Adrenal gland (tissue), 12 donors: ENCODE data around the gene METTL13. TPM values are rescaled to one million over a fixed set of nuclear protein-coding genes. Genes with fewer than 3 reads are reported as not detected.

Experiments
- DNase-seq, 7 donors: peaks; one replicate each; pipeline ENCODE4 v3.0.0-alpha.2; 2019 to 2020
- H3K27ac ChIP-seq, 5 donors: fragments of 200-600 bp; sonication (generic) in 4 of 5; 1 replicate in 3 of 5; 2 replicates in 2 of 5; pipeline versions ENCODE4 v1.5.1 to v1.8.0; 2016 to 2020; ENCODE audit warnings: mild to moderate bottlenecking in 1 of 5
- H3K27me3 ChIP-seq: fragments of 200-600 bp; 2 replicates; pipeline ENCODE4 v1.8.0; 2021
- H3K36me3 ChIP-seq, 2 donors: fragments of 200-600 bp; replicated peaks in 1 of 2; 1 replicate in 1 of 2; 2 replicates in 1 of 2; pipeline versions ENCODE4 v1.5.1 to v1.8.0; 2018 to 2022
- H3K4me1 ChIP-seq, 2 donors: fragments of 200-600 bp; replicated peaks in 1 of 2; 1 replicate in 1 of 2; 2 replicates in 1 of 2; pipeline versions ENCODE4 v1.5.1 to v1.8.0; 2018 to 2021
- H3K4me3 ChIP-seq, 4 donors: fragments of 200-600 bp; sonication (generic) in 3 of 4; one replicate each; pipeline ENCODE4 v1.5.1; 2016 to 2018
- H3K9me3 ChIP-seq, 3 donors: fragments of 200-600 bp; sonication (generic) in 1 of 3; replicated peaks in 1 of 3; 1 replicate in 2 of 3; 2 replicates in 1 of 3; pipeline versions ENCODE4 v1.5.1 to v1.8.0; 2016 to 2021
- POLR2A ChIP-seq, 2 donors: fragments of 450-650 bp; IDR thresholded peaks; one replicate each; pipeline ENCODE4 v1.6.1; 2017; ENCODE audit warnings: antibody characterized with exemption in 2 of 2, mild to moderate bottlenecking in 2 of 2, moderate library complexity in 1 of 2
- WGBS, 4 donors: extraction: QIAGEN DNeasy Blood & Tissue Kit in 2 of 4; methylation state at CpG; one replicate each; pipeline versions ENCODE4 v1.1.5 to v1.1.7; 2013 to 2017; 5-methylcytosine and 5-hydroxymethylcytosine counted together
- intact Hi-C, 2 donors: fragments of 100-400 bp; cut with DNase I; formaldehyde crosslinking; loops; one replicate each; pipeline versions ENCODE4 v1.14.1 to v1.15.0; 2022 to 2023
- polyA plus RNA-seq, 3 donors: library from polyadenylated mRNA; stranded (reverse); fragments of 200-250 nt in 2 of 3; fragments of 350-450 nt in 1 of 3; fragmentation: Illumina TruSeq in 1 of 3; extraction: RNeasy Lipid Tissue Mini Kit (QIAGEN cat#74804) in 1 of 3; gene quantifications; one replicate each; pipeline ENCODE4 v1.2.3, GENCODE V29; 2013 to 2014
- total RNA-seq, 9 donors: library from RNA; depleted of rRNA in 4 of 9; stranded (reverse); fragments of >200 nt in 4 of 9; fragments of 120-200 nt in 1 of 9; fragmentation: NEBNext Ultra II Directional in 1 of 9; extraction: Animal tissue kit (Norgen Biotek cat#: 25700) in 1 of 9; gene quantifications; one replicate each; pipeline versions ENCODE4 v1.1.0 to v1.2.4, GENCODE V29; 2013 to 2023
- TF ChIP-seq, protein P1 (sequence below), 6 experiments: fragments of 450-650 bp in 4 of 6; fragments of 200-600 bp in 2 of 6; sonication (generic) in 1 of 6; IDR thresholded peaks; 1 replicate in 5 of 6; 2 replicates in 1 of 6; pipeline versions ENCODE4 v1.5.1 to v1.8.0; 2016 to 2021; ENCODE audit warnings: antibody characterized with exemption in 6 of 6, mild to moderate bottlenecking in 2 of 6, moderate library complexity in 1 of 6
- donor health status: healthy with polysubstance abuse.
- donor health status: Bipolar disorder and iron deficiency.
- donor health status: DM: yes; HTN: yes; CAD: no.
- donor health status: DM: no; HTN: no; CAD: no.
- donor health status: DM: no; HTN: no; CAD: no.
- donor health status: DM: yes; HTN: yes; CAD: no.

The METTL13 gene
- total and polyA plus RNA-seq, 12 donors: 9.6 to 38.3 (median 29.6) TPM

GRCh38 chr1:171763764-171764163 lies 17.7 kb upstream of the METTL13 start:
- intact Hi-C loops: loop anchor here in 1 of 2 donors (10.0 kb wide), 1 partner anchor 99 kb away; no protein-coding TSS in a partner anchor
- TF ChIP-seq, protein P1, sequence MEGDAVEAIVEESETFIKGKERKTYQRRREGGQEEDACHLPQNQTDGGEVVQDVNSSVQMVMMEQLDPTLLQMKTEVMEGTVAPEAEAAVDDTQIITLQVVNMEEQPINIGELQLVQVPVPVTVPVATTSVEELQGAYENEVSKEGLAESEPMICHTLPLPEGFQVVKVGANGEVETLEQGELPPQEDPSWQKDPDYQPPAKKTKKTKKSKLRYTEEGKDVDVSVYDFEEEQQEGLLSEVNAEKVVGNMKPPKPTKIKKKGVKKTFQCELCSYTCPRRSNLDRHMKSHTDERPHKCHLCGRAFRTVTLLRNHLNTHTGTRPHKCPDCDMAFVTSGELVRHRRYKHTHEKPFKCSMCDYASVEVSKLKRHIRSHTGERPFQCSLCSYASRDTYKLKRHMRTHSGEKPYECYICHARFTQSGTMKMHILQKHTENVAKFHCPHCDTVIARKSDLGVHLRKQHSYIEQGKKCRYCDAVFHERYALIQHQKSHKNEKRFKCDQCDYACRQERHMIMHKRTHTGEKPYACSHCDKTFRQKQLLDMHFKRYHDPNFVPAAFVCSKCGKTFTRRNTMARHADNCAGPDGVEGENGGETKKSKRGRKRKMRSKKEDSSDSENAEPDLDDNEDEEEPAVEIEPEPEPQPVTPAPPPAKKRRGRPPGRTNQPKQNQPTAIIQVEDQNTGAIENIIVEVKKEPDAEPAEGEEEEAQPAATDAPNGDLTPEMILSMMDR (IDR thresholded peaks at IDR 0.05): no peak
- no peak for TF ChIP-seq POLR2A (IDR thresholded peaks at IDR 0.05)
- Histone ChIP-seq H3K9me3 (no peaks in the 10 kb centered on the region), H3K27me3 (no peaks in the 10 kb centered on the region), H3K27ac (no peak overlapping the region), H3K4me1 (no peaks in the 10 kb centered on the region), H3K36me3 (no peaks in the 10 kb centered on the region), H3K4me3 (no peak overlapping the region)
- no peak for DNase-seq
- WGBS, 4 donors: 79 to 91% (median 83%) methylated on average over 6 of the region's 6 CpGs

- DNase-seq: no peak
- TF ChIP-seq POLR2A (IDR thresholded peaks at IDR 0.05): no peak
- TF ChIP-seq, protein P1 (IDR thresholded peaks at IDR 0.05): no peak
- H3K9me3 ChIP-seq: no peaks in the 10 kb centered on the region
- 64 to 87% (median 69%) methylated on average over 3 of the region's 3 CpGs for WGBS, 4 donors
- intact Hi-C loops: loop anchor here in 1 of 2 donors (10.0 kb wide), 1 partner anchor 104 kb away; no protein-coding TSS in a partner anchor
- H3K27ac ChIP-seq: no peak overlapping the region
- H3K4me3 ChIP-seq: no peak overlapping the region
- H3K36me3 ChIP-seq: no peaks in the 10 kb centered on the region
- H3K4me1 ChIP-seq: no peaks in the 10 kb centered on the region
- H3K27me3 ChIP-seq: no peaks in the 10 kb centered on the region
Measured at GRCh38 chr1:171769171-171769570, 12.3 kb upstream of the METTL13 start.

- intact Hi-C loops: loop anchor here in 1 of 2 donors (10.0 kb wide), 1 partner anchor 105 kb away; no protein-coding TSS in a partner anchor
- 55 to 66% (median 62%) methylated on average over 1 of the region's 1 CpG for WGBS, 4 donors
Measured at GRCh38 chr1:171769754-171770153, 11.7 kb upstream of the METTL13 start.

DNA sequence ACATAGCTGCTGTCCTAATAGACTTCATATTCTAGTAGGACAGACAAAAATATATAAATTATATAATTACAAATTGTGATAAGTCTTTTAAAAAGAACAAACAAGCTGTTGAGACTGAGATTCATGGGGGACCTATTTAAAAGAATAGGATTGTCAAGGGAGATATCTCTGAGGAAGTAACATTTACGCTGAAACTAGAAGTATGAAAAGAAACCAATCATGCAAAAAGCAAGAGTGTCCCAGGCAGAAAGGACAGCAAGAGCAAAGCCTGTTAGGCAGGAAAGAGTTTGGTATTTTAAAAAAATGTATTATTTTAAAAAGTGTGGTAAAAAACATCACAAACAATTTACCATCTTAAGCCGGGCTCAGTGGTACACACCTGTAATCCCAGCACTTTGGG lies 9.1 kb upstream of the METTL13 start:
- WGBS, 4 donors: 91 to 96% (median 94%) methylated on average over 2 of the region's 2 CpGs
- intact Hi-C loops: no loop called here

More at GRCh38 chr1:171769754-171770153, 11.7 kb upstream of the METTL13 start:
- H3K36me3 ChIP-seq: no peaks in the 10 kb centered on the region
- H3K27ac ChIP-seq: no peak overlapping the region
- H3K4me3 ChIP-seq: no peak overlapping the region
- H3K27me3 ChIP-seq: no peaks in the 10 kb centered on the region
- H3K4me1 ChIP-seq: no peaks in the 10 kb centered on the region
- H3K9me3 ChIP-seq: no peaks in the 10 kb centered on the region
- DNase-seq: no peak
- TF ChIP-seq, protein P1 (IDR thresholded peaks at IDR 0.05): no peak
- no peak for TF ChIP-seq POLR2A (IDR thresholded peaks at IDR 0.05)

More for the DNA sequence above, 9.1 kb upstream of the METTL13 start:
- Histone ChIP-seq H3K36me3 (no peaks in the 10 kb centered on the region), H3K27me3 (no peaks in the 10 kb centered on the region), H3K4me3 (no peak overlapping the region), H3K27ac (no peak overlapping the region), H3K9me3 (no peaks in the 10 kb centered on the region), H3K4me1 (no peaks in the 10 kb centered on the region)
- no peak for TF ChIP-seq POLR2A (IDR thresholded peaks at IDR 0.05)
- TF ChIP-seq, protein P1 (IDR thresholded peaks at IDR 0.05): no peak
- DNase-seq: no peak
